GM19372 (cell line): Measurements from ENCODE around the gene HDC.

Experiments used
- ATAC-seq: cut with Tn5 transposase; IDR thresholded peaks from one replicate; pipeline ENCODE4 v1.9.1; 2021; ENCODE audit warnings: mild to moderate bottlenecking, low read depth, moderate library complexity; ENCODE audit not compliant: unreplicated experiment

Gene HDC, protein sequence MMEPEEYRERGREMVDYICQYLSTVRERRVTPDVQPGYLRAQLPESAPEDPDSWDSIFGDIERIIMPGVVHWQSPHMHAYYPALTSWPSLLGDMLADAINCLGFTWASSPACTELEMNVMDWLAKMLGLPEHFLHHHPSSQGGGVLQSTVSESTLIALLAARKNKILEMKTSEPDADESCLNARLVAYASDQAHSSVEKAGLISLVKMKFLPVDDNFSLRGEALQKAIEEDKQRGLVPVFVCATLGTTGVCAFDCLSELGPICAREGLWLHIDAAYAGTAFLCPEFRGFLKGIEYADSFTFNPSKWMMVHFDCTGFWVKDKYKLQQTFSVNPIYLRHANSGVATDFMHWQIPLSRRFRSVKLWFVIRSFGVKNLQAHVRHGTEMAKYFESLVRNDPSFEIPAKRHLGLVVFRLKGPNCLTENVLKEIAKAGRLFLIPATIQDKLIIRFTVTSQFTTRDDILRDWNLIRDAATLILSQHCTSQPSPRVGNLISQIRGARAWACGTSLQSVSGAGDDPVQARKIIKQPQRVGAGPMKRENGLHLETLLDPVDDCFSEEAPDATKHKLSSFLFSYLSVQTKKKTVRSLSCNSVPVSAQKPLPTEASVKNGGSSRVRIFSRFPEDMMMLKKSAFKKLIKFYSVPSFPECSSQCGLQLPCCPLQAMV

GRCh38 chr15:50265620-50266019, at the start of gene HDC:
HDC (minus strand) TSS chr15:50265726; CDS start chr15:50265623, 103 bp downstream.
- no peak for ATAC-seq

DNA sequence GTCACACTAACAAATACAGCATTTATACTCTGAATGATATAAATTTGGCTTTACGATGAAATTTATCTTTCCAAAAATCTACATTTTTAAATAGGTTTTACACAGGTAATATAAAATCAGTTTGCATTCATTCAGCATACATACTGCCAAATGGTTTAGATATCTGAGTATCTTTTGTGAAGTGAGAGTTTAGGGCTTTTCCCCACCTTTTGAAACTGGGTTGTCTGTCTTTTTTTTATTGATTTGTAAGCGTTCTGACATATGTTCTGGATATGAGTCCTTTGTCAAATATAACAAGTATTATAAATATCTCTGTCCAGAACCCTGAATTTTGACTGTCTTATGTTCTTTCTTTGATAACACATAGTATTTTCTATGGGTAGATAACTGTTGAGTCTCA, 47.1 kb upstream of the HDC start:
- ATAC-seq: no peak

- no peak for ATAC-seq
Observed at GRCh38 chr15:50307799-50308198, 42.3 kb upstream of the HDC start.

GRCh38 chr15:50304836-50305235, 39.3 kb upstream of the HDC start:
- ATAC-seq: no peak

DNA sequence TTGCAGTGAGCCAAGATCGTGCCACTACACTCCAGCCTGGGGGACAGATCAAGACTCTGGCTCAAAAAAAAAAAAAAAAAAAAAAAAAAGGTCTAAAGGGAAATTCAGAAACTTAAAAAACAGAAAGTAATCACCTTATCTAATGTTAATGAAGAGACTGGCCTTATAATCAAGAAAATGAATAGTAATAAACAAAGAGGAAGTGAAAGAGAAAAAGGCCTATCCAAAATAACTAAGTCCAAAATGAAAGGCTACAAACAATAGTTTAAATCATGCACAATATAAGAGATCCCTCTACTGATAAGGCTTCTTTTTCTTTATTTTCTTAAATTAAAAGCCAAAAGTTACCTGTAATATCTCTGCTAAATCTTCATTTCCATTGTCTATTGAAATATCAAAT, 37.1 kb upstream of the HDC start:
- no peak for ATAC-seq

DNA sequence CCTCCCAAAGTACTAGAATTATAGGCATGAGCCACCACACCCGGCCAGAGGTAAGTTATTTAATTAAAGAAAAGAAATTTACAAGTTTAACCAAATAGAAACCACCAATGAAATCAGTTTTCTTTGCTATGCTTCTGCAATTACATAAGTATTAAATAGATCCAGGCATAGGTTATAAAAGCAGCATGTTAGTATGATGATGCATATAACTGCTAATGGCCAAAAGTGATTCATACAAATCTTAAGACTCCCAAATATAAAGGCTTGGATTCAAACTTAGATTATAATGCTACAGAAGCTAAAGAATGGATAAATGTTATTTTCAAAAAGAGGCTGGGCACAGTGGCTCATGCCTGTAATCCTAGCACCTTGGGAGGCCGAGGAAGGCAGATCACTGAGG, 32.8 kb upstream of the HDC start:
- no peak for ATAC-seq

GRCh38 chr15:50295966-50296365, 30.4 kb upstream of the HDC start:
- ATAC-seq: no peak

DNA sequence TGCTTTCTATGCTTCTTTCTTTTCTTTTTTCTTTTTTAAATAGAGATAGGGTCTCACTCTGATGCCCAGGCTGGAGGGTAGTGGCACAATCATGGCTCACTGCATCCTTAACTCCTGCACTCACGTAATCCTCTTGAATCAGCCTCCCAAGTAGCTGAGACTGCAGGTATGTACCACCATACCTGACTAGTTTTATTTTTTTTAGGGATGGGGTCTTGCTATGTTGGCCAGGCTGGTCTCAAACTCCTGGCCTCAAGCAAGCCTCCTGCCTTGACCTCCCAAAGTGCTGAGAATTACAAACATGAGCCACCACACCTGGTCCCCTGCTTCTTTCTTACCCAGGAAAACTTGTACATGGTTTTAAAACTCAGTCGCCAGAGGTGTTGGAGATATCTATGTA, 24.2 kb upstream of the HDC start:
- ATAC-seq: no peak

DNA sequence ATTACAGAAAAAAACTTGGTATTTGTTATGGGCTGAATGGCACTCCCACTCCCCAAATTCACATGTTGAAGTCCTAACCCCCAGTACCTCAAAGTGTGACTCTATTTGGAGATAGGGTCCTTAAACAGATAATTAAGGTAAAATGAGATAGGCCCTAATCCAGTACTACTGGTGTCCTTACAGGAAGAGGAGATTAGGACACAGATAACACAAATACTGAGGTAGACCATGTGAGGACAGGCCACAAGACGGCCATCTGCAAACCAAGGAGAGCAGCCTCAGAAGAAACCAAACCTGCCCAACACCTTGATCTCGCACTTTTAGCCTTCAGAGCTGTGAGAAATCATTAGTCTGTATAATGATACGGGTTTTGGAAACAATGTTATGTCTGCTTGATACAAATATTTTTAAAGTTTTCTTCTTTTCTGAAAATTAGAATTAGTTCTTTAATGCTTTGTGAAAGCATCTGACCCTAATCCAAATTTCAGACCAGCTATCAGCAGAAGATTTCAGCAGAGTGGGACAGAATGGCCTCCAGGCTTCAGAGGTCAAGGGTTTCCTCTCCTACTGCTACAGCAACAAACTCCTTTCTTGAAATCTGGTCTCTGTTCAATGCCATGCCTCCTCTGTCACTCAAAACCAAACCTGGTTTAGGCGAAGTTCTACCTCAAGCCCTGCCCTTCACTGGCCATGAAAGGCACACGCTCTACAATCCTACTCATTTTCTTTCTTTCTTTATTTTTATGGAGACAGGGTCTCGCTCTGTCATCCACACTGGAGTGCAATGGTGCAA, 22.0 kb upstream of the HDC start:
- ATAC-seq: no peak

GRCh38 chr15:50281427-50281826, 15.9 kb upstream of the HDC start:
- no peak for ATAC-seq

- ATAC-seq: no peak
Observed at GRCh38 chr15:50280271-50280670, 14.7 kb upstream of the HDC start.

GRCh38 chr15:50278496-50278895, 13.0 kb upstream of the HDC start:
- ATAC-seq: no peak

GRCh38 chr15:50277370-50277769, 11.8 kb upstream of the HDC start:
- no peak for ATAC-seq

GRCh38 chr15:50275908-50276307, 10.4 kb upstream of the HDC start:
- no peak for ATAC-seq

DNA sequence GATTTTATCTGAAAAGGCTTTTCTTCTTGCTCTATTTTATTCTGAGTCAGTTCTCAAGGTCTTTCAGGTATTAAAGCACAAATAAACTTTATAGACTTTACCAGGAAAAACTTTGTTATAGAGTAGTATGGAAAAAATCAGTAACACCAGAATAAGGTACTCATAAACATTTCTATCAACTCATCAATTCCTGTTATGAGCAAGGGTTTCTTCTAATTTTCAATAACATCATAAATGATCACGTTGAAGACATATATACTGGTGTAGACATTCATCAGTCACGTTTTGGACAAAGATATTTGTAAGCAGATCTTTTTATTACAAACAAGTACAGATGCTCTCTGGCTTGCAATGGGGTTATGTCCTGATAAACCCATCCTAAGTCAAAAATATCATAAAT, 9.6 kb upstream of the HDC start:
- ATAC-seq: no peak

DNA sequence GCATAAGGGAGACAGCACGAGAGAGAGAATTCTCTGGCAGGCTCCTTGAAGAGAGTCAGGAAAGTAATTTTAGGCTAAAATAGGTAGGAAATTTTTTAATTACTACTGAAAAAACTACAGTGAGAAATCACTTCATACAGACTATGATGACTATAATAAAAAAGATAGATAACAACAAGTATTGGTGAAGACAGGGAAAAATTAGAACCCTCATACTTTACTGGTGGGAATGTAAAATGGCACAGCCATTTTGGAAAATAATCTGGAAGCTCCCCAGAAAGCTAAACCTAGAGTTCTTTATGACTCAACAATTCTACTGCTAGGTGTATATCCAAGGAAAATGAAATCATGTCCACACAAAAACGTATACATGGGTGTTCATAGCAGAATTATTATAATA, 2.1 kb upstream of the HDC start:
- no peak for ATAC-seq

GRCh38 chr15:50262533-50262932, 3.0 kb downstream of the HDC start:
- no peak for ATAC-seq

GRCh38 chr15:50261981-50262380, 3.5 kb downstream of the HDC start:
- ATAC-seq: no peak

DNA sequence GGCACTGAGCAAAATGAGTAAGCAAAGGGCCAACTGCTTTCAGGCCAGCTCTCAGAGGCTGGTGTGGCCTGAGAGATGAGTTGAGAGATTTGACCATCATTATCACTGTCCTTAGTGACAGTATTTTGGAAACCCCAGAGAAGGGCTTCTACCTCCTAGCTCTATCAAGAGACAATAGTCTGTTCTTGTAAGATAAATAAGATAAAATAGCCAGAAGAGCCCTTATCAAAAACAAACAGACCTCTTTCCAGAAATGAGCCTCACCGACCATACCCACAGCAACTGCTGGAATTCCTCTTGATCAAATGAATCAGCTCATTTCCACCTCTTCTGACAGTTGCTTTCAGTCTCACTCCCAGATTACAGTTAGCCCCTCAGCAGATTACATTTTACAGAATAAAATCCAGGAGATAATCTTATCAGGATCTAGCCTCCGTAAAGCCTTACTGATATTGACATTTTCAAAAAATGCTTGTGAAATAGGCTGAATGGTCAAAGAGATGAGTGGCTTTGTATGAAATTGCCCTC, 4.5 kb downstream of the HDC start:
- peak; percentile 54 for ATAC-seq

DNA sequence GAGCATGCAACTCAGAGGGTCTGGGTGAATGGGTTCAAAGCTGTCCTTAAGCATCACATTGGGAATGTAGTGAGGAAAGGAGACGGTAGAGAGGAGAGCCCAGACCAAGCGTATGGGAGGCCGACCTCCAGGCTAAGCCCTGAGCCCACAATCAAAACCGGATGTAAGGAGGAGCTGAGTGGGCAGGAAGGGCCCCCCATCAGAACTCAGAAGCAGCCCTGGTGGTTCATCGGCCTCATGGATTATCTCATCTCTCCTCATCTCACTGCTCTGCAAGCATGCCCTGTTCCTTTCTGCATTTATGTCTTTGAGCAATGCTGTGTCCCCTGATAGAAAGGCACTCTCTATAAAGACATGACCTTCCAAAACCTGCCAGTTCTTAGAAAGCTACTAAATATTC, 6.2 kb downstream of the HDC start:
- ATAC-seq: no peak

DNA sequence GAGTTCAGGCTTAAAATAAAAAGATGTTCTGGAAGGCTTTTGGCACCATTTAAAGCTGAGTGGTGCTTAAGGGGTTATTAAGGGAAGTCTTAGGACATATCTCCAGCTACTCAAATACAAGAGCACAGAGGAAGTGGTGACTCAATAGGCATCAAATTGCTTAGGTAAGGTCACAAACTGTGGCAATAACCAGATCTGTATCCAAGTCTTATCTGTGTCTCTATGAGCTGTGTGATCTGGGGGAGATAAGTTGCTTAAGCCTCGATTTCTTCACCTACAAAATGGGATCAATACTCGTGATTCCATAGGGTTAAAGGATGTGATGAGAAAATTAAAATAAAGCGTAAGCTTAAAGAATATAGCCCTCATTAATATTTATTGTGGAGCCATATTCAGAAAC, 7.6 kb downstream of the HDC start:
- no peak for ATAC-seq
